GM12878 (cell line): ENCODE measurements around the gene PLEKHJ1.

Experiments
- CBX5 ChIP-seq: sonication (generic); IDR thresholded peaks from 2 replicates; pipeline ENCODE4 v1.6.1; 2016; ENCODE audit warnings: low read depth, moderate library complexity, mild to moderate bottlenecking, inconsistent platforms
- EZH2 ChIP-seq: IDR thresholded peaks from 2 replicates; pipeline ENCODE4 v1.6.1; 2012; ENCODE audit warnings: low read depth, mild to moderate bottlenecking, control low read depth, inconsistent platforms, low read length, borderline replicate concordance; ENCODE audit not compliant: control insufficient read depth
- MXI1 ChIP-seq: fragments of 150-350 bp; IDR thresholded peaks from 2 replicates; pipeline ENCODE4 v1.6.1; 2011; ENCODE audit warnings: low read depth, mild to moderate bottlenecking, inconsistent platforms, low read length, improper control_type of control experiment
- PAX8 ChIP-seq: fragments of 450-650 bp; IDR thresholded peaks from 2 replicates; pipeline ENCODE4 v1.6.1; 2017; ENCODE audit warnings: mild to moderate bottlenecking, moderate library complexity
- POLR2A ChIP-seq: IDR thresholded peaks from 2 replicates; pipeline ENCODE4 v1.6.1; 2011; ENCODE audit warnings: low read depth, mild to moderate bottlenecking, low read length
- RCOR1 ChIP-seq: conservative IDR thresholded peaks from 2 replicates; pipeline ENCODE4 v1.6.1; 2012; ENCODE audit warnings: low read depth, low read length, improper control_type of control experiment
- TF ChIP-seq, protein P1 (sequence below), 3 experiments: IDR thresholded peaks in 2 of 3; conservative IDR thresholded peaks in 1 of 3; 2 replicates each; pipeline ENCODE4 v1.5.1; 2011; ENCODE audit warnings: low read depth in 3 of 3, low read length in 3 of 3, mild to moderate bottlenecking in 3 of 3, control low read depth in 2 of 3, moderate library complexity in 2 of 3, inconsistent platforms in 1 of 3, mixed read lengths in 1 of 3; ENCODE audit not compliant: control insufficient read depth in 2 of 3, insufficient read depth in 1 of 3; ENCODE audit errors: extremely low read depth in 1 of 3

- TF ChIP-seq PAX8 (no peak), CBX5 (no peak), MXI1 (no peak), POLR2A (no peak), RCOR1 (no peak), EZH2 (no peak)
- TF ChIP-seq, protein P1, sequence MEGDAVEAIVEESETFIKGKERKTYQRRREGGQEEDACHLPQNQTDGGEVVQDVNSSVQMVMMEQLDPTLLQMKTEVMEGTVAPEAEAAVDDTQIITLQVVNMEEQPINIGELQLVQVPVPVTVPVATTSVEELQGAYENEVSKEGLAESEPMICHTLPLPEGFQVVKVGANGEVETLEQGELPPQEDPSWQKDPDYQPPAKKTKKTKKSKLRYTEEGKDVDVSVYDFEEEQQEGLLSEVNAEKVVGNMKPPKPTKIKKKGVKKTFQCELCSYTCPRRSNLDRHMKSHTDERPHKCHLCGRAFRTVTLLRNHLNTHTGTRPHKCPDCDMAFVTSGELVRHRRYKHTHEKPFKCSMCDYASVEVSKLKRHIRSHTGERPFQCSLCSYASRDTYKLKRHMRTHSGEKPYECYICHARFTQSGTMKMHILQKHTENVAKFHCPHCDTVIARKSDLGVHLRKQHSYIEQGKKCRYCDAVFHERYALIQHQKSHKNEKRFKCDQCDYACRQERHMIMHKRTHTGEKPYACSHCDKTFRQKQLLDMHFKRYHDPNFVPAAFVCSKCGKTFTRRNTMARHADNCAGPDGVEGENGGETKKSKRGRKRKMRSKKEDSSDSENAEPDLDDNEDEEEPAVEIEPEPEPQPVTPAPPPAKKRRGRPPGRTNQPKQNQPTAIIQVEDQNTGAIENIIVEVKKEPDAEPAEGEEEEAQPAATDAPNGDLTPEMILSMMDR (IDR thresholded peaks at IDR 0.05 in 2 of 3, conservative IDR thresholded peaks at IDR 0.05 in 1 of 3; ENCODE audit: control insufficient read depth in 2 of 3, extremely low read depth in 1 of 3, insufficient read depth in 1 of 3, low read depth in 3 of 3, low read length in 3 of 3) = no peak
Measured at GRCh38 chr19:2235381-2236063, 607 bp downstream of the PLEKHJ1 start.
